ENCODE data around the gene TEX19. TPM values are rescaled to one million over a fixed set of nuclear protein-coding genes. Genes with fewer than 3 reads are reported as not detected.

Gene TEX19
- total and polyA plus RNA-seq, 2 of the 4 experiments (the other 2 are of a cell fraction) = under 0.01 to 0.03 TPM

GRCh38 chr17:82378741-82379021 lies 19.6 kb downstream of the TEX19 start:
- no peak overlapping the region for H3K23ac ChIP-seq (ENCODE audit: low read depth, low read length)
- no peaks in the 10 kb centered on the region for H3K79me1 ChIP-seq (ENCODE audit: low read depth in 1 of 2, low read length in 2 of 2)
- in situ Hi-C loops (cut with MboI; ENCODE audit: low sequenced_read_pairs) = no loop called here
- CTCF ChIA-PET = interaction anchor here (0.6 kb wide), 1 partner anchor 9 kb away, joined by 6 read pairs; no protein-coding TSS in a partner anchor
- H3K56ac ChIP-seq (ENCODE audit: extremely low read depth, insufficient read depth, low read length) = no peak overlapping the region
- POLR2A ChIA-PET (ENCODE audit: unreplicated experiment) = no interaction called here
- no peak for ATAC-seq (ENCODE audit: low read depth)
- H3K9me1 ChIP-seq (ENCODE audit: insufficient read depth, low read length) = peaks cover 4% of the 10 kb centered on the region; the same call in 1 of the 2 replicates
- H2AFZ ChIP-seq (replicated peaks; ENCODE audit: low read length, poor library complexity) = no peak overlapping the region
- H3K4me2 ChIP-seq (ENCODE audit: low read depth, low read length) = no peak overlapping the region
- no peak overlapping the region for H2BK20ac ChIP-seq (ENCODE audit: low read depth, low read length)
- no peak for TF ChIP-seq CTCF (conservative IDR thresholded peaks at IDR 0.05; ENCODE audit: low read depth, low read length)
- TF ChIP-seq MAFK (IDR thresholded peaks at IDR 0.05; ENCODE audit: low read depth, low read length) = no peak
- TF ChIP-seq USF2 (IDR thresholded peaks at IDR 0.05; ENCODE audit: low read depth, low read length) = no peak
- no peak for TF ChIP-seq POLR2A (IDR thresholded peaks at IDR 0.05; ENCODE audit: low read depth, low read length)
- TF ChIP-seq FOS (IDR thresholded peaks at IDR 0.05; ENCODE audit: low read depth, low read length) = no peak
- no peak for TF ChIP-seq SMC3 (IDR thresholded peaks at IDR 0.05; ENCODE audit: low read depth, low read length)
- no peak for TF ChIP-seq MXI1 (IDR thresholded peaks at IDR 0.05; ENCODE audit: borderline replicate concordance, low read depth, low read length)
- TF ChIP-seq RCOR1 (IDR thresholded peaks at IDR 0.05; ENCODE audit: insufficient replicate concordance, low read length) = no peak
- no peak for TF ChIP-seq MAZ (IDR thresholded peaks at IDR 0.05; ENCODE audit: borderline replicate concordance, low read depth, low read length)
- no peak overlapping the region for H3K18ac ChIP-seq (ENCODE audit: low read depth, low read length)
- no peak overlapping the region for H2BK15ac ChIP-seq (ENCODE audit: low read depth, low read length)
- dilution Hi-C loops (cut with HindIII; ENCODE audit: low sequenced_read_pairs, unreplicated experiment) = no loop called here
- no peaks in the 10 kb centered on the region for H3K9me3 ChIP-seq (ENCODE audit: control insufficient read depth, insufficient read depth, low read length)
- 75% methylated on average over 5 of the region's 10 CpGs; no CpG with 5 or more reads in 1 of the 2 experiments for WGBS, 2 experiments (ENCODE audit: extremely low coverage in 2 of 2, insufficient read length in 1 of 2)
- no peak overlapping the region for H4K5ac ChIP-seq (ENCODE audit: low read depth, low read length)
- no peak overlapping the region for H2BK120ac ChIP-seq (ENCODE audit: low read depth, low read length)
- DNase-seq = no peak
- H2AK9ac ChIP-seq (replicated peaks; ENCODE audit: low read depth, low read length, poor library complexity) = no peak overlapping the region
- no TSS peak for BruUV-seq (replicated peaks)
- H4K20me1 ChIP-seq (ENCODE audit: insufficient read depth, low read length) = no peaks in the 10 kb centered on the region; the same call in 1 of the 2 replicates
- H3K9ac ChIP-seq (ENCODE audit: low read depth, low read length) = no peak overlapping the region
- no peak overlapping the region for H3K14ac ChIP-seq (replicated peaks; ENCODE audit: low read depth, low read length)
- H3K36me3 ChIP-seq (ENCODE audit: control insufficient read depth, insufficient read depth, low read length) = no peaks in the 10 kb centered on the region
- intact Hi-C loops (cut with micrococcal nuclease) = no loop called here
- H3K4ac ChIP-seq (ENCODE audit: low read depth, low read length) = no peak overlapping the region
- H2AK5ac ChIP-seq (ENCODE audit: low read depth, low read length) = no peak overlapping the region
- no peak overlapping the region for H4K91ac ChIP-seq (ENCODE audit: insufficient read depth, low read depth, low read length)
- H2BK5ac ChIP-seq (ENCODE audit: low read depth, low read length, poor library complexity, severe bottlenecking) = no peak overlapping the region
- H3K4me3 ChIP-seq (ENCODE audit: insufficient read depth, low read depth, low read length) = no peak overlapping the region
- H4K8ac ChIP-seq (ENCODE audit: low read depth in 2 of 2, low read length in 2 of 2) = no peak overlapping the region
- H3K27me3 ChIP-seq (ENCODE audit: control insufficient read depth, insufficient read depth, low read length) = peaks cover 51% of the 10 kb centered on the region
- H3K4me1 ChIP-seq (ENCODE audit: control insufficient read depth, insufficient read depth, low read length) = peaks cover 2% of the 10 kb centered on the region; the same call in 1 of the 2 replicates
- H3K27ac ChIP-seq (ENCODE audit: insufficient read depth, low read length) = no peak overlapping the region

All from IMR-90 (cell line).